Posterior cingulate gyrus (tissue), 11 donors: ENCODE results near the gene LMO4.

Experiments
- DNase-seq, 10 donors: peaks; one replicate each; pipeline versions ENCODE4 v3.0.0 to v3.0.0-alpha.2; 2020 to 2021; ENCODE audit warnings: mixed read lengths in 3 of 10
- intact Hi-C: fragments of 100-400 bp; cut with DNase I; formaldehyde crosslinking; loops from one replicate; pipeline ENCODE4 v1.15.1; 2023

Gene LMO4, protein sequence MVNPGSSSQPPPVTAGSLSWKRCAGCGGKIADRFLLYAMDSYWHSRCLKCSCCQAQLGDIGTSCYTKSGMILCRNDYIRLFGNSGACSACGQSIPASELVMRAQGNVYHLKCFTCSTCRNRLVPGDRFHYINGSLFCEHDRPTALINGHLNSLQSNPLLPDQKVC

DNA sequence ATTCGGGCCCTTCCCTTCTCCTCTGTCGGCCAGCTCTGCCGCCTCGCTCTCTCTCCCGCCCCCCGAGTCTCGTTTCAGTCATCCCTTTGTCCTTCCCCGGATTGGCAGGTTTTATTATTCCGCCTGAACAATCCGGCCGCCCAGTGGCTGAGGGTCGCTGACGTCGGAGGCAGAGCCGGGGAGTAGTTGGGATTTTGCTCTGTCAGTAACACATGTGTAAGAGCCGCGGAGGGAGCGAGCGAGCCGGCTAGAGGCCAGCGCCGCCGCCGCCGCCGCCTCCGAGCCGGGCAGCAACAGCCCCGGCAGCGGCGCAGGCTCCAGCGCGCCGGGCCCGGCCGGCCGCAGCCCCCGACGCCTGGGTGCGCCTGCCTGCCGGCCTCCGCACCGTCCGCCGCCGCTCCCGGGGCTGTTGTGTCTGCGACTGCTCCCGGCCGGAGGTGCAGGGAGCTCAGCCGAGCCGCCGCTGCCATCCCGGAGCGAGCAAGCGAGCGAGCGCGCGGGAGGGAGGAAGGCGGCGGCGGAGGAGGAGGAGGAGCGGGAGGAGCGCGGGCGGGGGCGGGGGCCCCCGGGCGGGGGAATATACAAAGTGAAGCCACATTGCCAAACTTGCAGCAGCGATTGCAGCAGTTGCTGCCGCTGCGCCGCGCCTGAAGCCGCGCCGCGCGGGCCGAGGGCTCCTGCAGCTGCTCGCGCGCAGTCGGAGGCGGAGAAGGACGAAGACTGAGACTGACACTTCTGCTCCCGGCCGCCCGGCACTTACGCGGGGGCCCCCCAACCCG lies at the start of gene LMO4:
LMO4 (plus strand) TSS at position 609 of the 779 bp plus-strand sequence. CDS start 3,136 bp downstream, outside the sequence.
- DNase-seq, result peak; percentile 94 to 99 (median 96)
- intact Hi-C loops, result loop anchor here (2.0 kb wide), 1 partner anchor 196 kb away; no protein-coding TSS in a partner anchor

DNA sequence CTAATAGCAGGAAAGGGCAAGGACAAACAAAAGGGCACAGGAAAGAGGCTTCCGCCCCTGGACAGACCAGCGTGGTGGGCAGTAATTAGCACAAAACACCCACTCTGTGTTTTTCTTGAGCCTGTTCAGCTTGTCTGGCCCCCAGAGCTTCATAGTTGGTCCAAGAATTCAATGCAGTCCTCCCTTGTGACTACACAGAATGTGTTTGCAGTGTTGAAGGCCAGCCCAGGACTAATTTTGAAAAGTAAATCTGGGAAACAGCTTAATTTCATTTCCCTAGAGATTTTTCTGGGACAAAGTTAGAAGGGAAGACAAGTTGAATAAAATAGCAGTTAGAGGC lies 49.2 kb upstream of the LMO4 start:
- DNase-seq, result no peak
- intact Hi-C loops, result no loop called here

DNA sequence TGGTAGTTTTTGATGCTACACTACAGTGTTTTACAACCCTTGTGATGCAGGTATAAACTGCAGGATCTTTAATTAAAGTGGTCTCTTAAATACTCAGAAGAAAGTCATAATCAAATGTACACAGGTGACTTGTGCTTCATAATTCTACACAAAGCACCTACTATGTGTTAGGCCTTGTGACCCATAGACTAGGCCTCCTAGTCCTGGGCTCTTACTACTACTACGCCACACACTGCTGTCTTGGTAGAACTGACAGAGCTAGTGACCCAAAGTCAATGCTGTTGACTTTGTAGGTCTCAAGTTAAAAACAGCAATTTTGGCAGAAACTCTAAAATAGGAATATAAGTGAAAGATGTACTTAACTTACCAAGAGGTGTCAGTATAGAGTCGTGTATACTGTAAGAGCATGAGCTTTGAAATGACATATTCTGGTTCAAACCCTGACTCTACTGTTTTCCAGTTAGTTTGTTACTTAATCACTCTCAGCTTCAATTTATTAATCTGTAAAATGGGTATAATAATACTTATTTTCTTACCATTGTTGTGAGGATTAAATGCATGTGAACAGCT lies 48.6 kb upstream of the LMO4 start:
- DNase-seq, result no peak
- intact Hi-C loops, result no loop called here

DNA sequence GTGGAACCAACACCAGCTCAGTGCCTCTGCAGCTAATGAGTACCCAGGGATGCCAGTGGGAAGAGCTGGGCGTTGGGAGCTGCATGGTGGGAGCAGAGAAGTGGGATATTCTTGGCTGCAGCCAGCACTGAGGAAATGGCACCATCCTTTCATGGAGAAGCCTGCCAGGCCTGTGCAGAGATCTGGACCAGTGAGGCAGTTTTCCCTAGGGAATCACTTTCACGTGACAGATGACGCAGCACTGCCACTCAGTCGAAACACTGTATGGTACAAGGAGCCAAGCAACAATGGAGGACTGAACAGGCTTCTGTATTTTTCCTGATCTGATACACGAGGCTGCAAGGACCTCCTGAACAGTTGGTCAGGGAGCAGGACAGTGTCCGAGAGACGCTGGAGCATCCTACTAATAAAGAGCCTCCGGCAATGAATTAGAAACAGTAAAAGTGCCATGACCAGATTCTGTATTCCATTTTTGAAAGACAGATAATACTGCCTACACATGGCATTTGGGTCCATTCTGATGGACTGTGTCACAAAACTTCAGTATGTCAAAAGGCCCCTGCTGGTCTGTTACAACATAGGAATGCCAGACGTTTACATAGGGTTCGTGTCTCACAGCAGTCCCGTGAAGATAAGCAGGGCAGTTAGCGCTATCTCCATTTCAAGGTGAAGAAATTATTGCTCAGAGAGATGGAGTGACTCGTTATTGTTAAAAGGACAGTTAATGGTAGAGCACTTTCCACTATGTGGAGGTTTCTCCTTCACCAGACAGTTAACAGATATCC lies 44.0 kb upstream of the LMO4 start:
- no peak for DNase-seq
- intact Hi-C loops, result no loop called here

DNA sequence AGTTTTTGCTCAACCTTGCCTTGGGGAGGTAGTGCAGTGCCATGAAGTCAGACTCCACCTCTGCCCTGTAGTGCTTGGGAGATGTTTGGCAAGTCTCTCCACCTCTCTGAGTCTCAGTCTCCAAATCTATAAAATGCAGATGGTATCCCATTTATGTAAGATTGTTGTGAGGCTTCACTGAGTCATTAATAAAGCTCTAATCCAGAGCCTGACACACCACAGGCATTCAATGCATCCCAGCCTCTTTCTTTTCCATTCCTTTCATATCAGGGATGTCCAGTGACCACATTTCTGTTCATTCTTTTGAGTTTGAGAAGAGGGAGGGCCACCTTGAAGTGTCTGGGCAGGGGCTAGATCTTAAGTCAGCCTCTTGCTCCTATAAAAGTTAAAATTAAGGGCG lies 37.6 kb upstream of the LMO4 start:
- no peak for DNase-seq

DNA sequence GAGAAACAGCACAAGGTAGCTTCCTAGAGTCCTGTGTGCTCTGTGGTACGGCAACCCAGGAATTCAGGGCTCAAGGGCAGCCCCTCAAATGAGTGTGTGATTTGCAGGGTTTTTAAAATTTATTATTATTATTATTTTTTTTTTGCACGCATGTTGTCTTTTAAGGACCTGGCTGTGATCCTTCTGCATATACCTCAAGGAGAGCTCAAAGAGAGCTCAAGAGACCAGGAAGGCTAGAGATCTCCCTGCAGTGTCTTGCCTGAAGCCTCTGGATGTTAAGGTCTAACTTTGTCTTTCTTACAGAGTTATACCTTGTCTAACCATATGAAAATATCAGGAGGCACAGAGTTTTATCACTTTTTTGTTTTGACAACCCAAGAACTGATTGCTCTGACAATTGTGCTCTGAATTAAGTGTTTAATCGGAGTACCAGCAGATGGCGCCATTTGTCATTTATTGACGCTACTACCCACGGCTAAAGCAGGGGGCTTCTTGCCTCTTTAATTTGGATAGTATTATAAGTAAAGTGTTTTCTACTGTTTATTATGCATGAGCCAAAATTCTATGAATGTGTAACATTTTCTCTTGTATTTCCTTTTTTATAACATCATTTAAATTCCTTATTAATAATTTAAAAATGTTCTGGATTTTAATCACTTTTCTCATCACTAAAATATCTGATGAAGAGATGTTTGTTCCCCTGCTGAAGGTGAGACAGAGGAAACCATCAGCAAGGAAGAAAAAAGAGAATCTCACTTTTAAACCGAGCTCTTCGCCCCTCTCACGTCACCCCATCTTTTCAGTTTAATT lies 35.8 kb upstream of the LMO4 start:
- intact Hi-C loops, result loop anchor here (1.0 to 10.0 kb wide), 3 partner anchors 158 to 1012 kb away; no protein-coding TSS in a partner anchor
- peak in 4 of 10 donors; percentile 56 to 70 (median 60) for DNase-seq

More for the DNA sequence above, 37.6 kb upstream of the LMO4 start:
- intact Hi-C loops, result loop anchor here (10.0 kb wide), 2 partner anchors 156 to 1014 kb away; no protein-coding TSS in a partner anchor

DNA sequence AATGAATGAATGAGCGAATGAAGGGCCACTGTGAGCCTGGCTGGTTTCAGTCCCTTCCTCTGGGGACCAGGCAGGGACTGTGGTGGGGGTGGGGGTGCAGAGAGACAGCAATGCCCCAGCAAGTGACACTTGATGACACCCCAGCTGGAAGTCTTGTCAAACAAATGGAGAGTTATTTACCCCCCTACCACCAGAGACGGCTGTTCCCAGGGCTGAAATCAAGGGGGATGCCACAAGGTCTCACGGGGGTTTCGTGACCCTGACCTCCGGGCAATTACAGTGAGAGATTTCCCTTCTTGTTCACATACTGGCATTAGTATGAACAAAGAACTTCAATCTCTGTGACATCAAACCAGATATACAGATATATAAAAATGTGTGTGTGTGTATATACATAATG lies 34.0 kb upstream of the LMO4 start:
- intact Hi-C loops, result loop anchor here (10.0 kb wide), 2 partner anchors 160 to 1010 kb away; no protein-coding TSS in a partner anchor
- no peak for DNase-seq

DNA sequence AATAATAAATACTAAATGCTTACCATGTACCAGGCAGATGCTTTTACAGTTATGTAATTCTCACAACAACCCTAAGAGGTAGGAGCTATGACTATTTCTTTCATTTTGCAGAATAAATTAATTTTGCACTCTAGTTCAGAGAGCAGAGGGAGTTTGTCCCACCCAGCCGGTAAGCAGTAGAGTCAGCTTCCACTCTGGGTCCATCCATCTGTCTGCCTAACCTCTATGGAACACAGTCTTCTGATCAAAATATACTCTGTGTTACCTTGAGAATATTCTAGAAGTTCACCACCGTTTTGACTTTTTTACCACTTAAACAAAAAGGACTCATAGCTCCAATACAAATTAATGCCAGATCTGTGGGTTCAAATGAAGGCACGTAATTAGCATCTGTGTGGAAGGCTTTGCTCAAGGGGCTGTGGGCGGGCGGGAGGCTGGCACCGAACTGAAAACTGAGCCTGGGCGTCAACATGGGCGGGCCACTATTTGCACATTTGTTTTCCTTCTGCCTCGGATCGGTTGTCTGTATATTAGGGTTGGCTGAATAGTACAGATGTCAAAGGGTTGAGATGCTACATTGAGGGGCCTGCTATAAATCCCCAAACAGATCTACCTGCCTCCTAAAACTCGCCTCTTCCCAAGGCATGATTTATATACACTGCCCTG lies 33.1 kb upstream of the LMO4 start:
- intact Hi-C loops, result loop anchor here (10.0 kb wide), 2 partner anchors 161 to 1009 kb away; no protein-coding TSS in a partner anchor

DNA sequence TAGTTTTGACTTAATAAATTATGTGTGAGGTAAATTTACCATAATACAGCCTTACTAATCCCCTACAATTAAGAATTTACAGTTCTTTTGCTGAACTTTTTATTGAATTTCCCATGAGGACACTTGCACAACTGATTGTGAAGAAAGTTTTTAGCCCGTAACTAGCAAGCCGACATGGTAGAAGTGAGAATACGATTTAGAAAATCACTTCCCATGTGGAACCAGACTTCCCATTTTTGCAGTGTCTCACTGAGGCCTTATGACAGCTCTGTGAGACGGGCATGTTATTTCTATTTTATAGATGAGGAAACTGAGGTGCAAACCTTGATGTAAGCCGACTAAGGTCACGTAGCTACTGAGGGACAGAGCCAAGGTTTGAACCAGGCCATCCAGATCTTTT lies 32.5 kb upstream of the LMO4 start:
- intact Hi-C loops, result loop anchor here (10.0 kb wide), 2 partner anchors 161 to 1009 kb away; no protein-coding TSS in a partner anchor
- no peak for DNase-seq

More for the DNA sequence above, 33.1 kb upstream of the LMO4 start:
- no peak for DNase-seq

DNA sequence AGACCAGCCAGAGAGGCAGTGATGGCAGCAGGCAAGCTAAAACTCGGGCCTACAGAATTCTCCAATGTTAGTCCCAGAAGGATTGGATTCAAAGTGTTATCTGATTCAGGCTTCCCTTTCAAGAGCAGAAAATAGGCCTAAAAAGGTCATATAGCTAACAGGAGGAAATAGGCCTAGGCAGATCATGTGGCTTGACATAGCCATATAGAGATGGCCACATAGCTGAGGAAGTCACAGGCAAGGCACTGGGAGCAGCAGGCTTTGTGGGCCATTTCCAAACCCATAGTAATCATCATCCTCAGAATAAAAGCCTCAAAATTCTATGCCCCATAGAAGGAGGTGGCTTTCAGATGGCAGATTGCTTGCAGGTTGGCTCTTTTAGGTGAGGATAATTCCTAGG lies 29.0 kb upstream of the LMO4 start:
- no peak for DNase-seq
- intact Hi-C loops, result loop anchor here (10.0 kb wide), 2 partner anchors 165 to 1005 kb away; no protein-coding TSS in a partner anchor

DNA sequence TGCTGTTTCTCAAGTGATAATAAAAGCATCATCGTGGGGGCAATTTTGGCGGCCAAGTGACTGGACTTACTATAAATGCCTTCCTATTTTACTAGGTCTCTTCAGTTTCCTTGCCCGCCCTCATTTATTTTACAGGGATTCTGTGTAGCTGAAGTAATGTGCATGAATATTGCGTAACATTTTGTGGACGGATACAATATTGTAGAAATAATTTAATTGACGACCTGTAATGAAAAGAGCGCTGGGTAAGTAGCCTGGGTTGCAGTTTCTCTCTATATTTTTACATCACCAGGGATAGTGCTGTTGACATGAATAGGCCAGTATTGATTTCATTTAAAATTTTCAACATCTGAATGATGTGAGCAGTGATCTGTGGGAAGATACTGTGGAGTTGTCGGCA lies 28.1 kb upstream of the LMO4 start:
- intact Hi-C loops, result no loop called here
- DNase-seq, result no peak

DNA sequence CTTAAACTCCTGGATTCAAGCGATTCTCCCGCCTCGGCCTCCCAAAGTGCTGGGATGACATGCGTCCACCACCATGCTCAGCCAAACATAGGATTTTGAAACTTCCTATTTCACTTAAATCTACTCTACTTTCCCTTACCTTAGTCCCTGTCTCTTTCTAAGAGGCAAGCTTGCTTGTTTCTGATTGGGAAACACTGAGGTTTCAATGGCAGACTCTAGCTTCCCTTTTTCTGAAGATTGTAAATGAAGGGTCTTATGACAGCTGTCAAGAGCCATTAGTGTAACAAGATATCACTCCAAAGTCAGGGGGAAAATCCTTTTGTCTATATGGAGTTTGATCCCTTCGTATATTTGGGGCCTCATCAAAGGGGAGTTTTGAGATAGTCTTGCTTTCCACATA lies 23.5 kb upstream of the LMO4 start:
- intact Hi-C loops, result no loop called here
- DNase-seq, result no peak

DNA sequence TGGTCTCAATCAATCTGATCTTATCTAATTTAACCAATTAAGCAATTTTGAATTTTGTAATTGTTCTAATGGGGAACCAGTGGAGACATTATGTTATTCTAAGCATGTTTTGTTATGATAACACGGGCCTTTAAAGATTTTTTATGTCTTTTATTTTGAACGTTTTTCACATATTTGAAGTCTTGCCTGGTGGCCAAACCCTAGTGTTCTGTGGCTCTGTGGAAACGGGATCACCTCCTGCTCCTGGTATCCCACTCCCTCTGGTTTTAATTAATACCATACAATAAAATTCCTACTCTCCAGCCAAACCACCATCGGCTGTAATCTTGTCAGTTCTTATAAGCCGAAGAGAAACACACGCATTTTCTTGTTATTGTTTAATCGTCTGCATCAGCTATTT lies 22.9 kb upstream of the LMO4 start:
- intact Hi-C loops, result no loop called here
- no peak for DNase-seq

DNA sequence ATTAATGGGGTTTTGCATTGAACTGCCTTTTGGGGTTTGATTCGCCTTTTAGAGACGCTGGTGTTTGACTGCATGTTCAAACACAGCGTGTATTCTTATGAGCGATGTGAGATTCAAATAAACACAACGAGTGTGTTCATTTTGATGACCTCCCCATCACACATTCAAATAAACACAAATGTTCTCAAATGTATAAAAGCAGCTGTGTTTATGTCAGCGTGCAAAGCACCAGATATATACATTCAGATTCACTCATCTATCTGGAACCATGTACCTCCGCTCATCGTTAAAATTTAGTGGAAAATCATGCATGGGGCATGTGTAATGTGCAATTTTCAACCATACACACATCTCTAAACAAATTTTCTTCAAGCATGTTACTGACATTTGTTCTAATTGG lies 21.4 kb upstream of the LMO4 start:
- intact Hi-C loops, result no loop called here
- no peak for DNase-seq

DNA sequence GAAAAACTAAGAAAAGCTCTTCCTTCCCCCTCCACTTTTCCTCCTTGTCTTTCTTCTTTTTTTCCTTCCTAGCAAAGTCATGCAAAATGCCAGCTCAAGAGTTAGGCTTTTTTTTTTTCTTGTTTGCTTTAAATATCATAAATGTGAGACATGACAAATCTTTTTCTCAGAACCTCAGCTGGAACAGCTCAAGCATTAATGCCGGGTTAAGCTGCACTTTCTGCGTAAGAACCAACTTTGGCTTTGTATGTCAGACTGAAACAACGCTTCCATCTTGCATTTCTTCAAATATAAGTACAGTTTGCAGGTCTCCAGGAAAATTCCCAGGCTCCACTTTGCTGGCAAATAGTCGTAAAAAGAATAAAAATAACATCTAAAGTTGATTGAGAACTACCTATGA lies 20.7 kb upstream of the LMO4 start:
- DNase-seq, result no peak
- intact Hi-C loops, result no loop called here

DNA sequence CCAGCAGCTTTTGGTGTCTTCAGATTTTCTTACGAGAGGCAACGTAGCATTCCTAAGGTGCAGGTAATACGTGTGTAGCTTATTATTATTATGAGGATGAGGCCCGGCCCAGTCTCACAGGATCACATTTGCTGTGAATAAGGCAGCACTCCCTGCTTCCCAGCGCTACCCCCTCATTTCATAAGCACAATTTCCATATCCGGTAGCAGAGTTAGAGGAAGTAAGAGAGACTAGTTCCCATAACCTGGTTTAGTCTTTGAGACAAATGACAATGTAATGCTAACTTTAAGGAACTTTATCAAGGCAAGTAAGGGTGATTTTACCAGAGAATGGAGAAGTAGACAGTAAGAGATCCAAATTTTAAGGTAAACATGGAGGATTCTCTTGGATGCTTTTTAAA lies 14.6 kb upstream of the LMO4 start:
- intact Hi-C loops, result no loop called here
- DNase-seq, result no peak

DNA sequence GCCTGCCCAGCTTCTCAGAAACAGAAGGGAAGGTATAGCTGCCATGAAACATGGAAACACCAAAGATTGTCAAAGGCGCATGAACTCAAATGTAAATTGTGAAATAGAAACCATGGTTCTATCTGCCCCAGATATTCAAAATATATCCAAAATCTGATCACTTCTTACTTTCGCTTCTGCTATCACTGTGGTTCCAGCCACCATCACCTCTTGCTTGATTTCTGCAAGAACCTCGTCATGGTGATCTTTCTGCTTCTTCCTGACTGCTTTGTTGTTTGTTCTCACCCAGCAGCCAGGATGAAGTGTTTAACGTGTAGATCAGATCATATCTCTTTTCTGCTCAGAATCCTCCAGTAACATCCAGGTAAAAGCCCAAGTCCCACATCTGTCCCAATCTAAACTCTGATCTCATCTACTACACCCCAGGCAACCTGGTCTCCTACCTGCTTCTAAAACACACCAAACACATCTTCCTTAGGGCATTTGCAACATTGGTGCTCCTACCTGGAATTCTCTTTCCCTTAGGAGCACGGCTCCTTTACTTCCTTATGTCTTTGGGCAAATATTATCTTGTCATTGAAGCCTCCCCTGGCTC lies 10.5 kb upstream of the LMO4 start:
- no peak for DNase-seq
- intact Hi-C loops, result no loop called here

DNA sequence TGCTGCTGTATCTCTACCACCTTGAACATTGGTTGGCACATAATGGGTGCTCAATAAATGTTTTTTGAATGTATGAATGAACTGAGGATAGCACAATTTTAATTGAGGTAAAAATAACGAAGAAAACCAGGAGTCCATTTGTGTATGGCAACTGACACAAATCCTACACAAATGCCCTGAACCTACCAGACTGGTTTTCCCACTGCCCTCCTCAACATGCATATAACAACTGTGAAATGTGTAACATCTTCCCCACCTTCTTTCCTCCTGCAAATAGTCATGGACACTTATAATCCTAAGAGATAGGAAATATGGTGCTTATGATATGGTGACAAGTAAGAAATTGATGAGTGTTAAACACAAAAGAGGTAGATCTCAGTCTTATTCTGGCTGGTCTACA lies 9.9 kb upstream of the LMO4 start:
- intact Hi-C loops, result no loop called here
- no peak for DNase-seq
